ENCODE measurements around the gene COPA.

COPA gene

DNA sequence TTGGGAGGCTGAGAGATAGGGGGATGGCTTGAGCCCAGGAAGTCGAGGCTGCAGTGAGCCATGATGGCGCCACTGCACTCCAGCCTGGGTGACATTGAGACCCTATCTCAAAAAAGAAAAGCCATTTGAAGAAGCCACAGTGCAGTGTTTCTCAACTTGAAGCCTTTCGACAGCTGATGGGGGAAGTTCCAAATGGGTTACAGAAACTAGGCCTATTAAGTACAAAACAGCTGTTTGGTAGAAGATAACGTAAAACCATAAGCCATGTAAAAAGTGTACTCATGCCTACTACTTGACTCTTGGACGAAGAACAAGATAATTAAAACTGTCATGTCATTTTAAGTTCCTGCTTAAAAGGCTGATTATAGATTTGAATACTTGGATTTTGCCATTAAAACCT is 16.6 kb downstream of the COPA start:
- Histone ChIP-seq H3K9ac (ENCODE audit: insufficient read length, low read depth) (no peak overlapping the region), H3K4me3 (ENCODE audit: insufficient read length, low read depth) (no peak overlapping the region), H3K27me3 (ENCODE audit: insufficient read depth, insufficient read length) (no peaks in the 10 kb centered on the region), H3K4me1 (ENCODE audit: insufficient read depth, insufficient read length) (no peaks in the 10 kb centered on the region), H3K9me3 (ENCODE audit: insufficient read depth, low read length) (no peaks in the 10 kb centered on the region), H3K36me3 (ENCODE audit: insufficient read depth, insufficient read length, low read length) (peaks cover 96% of the 10 kb centered on the region)
- no peak for DNase-seq (ENCODE audit: low read depth, low spot score)
- TF ChIP-seq SUZ12 (IDR thresholded peaks at IDR 0.05; ENCODE audit: extremely low read depth, insufficient read depth, insufficient read length), result no peak
- no peak for TF ChIP-seq ZNF274 (IDR thresholded peaks at IDR 0.05; ENCODE audit: low read depth, low read length)
- TF ChIP-seq YY1 (IDR thresholded peaks at IDR 0.05; ENCODE audit: insufficient read depth, insufficient read length), result no peak

DNA sequence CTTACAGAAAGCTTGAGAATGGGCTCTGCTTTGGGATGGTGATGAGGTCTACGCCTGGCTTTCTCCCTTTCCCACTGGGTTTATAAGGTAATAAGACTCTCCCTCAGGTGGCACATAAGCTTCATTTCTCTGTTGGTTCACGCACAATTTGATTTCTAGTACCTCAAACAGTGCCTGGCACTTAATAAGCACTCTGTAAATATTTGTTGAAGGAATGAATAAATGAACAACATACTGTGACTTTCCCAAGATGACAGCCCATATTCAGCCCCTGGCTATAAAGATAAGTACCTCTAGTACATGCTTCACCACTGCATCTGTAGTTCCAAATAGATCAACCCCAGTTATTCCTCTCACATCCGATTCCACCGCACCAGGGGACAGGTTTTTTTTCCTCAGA is 17.8 kb downstream of the COPA start:
- H3K9me3 ChIP-seq (ENCODE audit: insufficient read depth, low read length), result no peaks in the 10 kb centered on the region
- H3K27me3 ChIP-seq (ENCODE audit: insufficient read depth, insufficient read length), result no peaks in the 10 kb centered on the region
- TF ChIP-seq ZNF274 (IDR thresholded peaks at IDR 0.05; ENCODE audit: low read depth, low read length) (no peak), SUZ12 (IDR thresholded peaks at IDR 0.05; ENCODE audit: extremely low read depth, insufficient read depth, insufficient read length) (no peak), YY1 (IDR thresholded peaks at IDR 0.05; ENCODE audit: insufficient read depth, insufficient read length) (no peak)
- H3K36me3 ChIP-seq (ENCODE audit: insufficient read depth, insufficient read length, low read length), result peaks cover 90% of the 10 kb centered on the region
- no peaks in the 10 kb centered on the region for H3K4me1 ChIP-seq (ENCODE audit: insufficient read depth, insufficient read length)
- no peak overlapping the region for H3K9ac ChIP-seq (ENCODE audit: insufficient read length, low read depth)
- DNase-seq (ENCODE audit: low read depth, low spot score), result no peak
- H3K4me3 ChIP-seq (ENCODE audit: insufficient read length, low read depth), result no peak overlapping the region

GRCh38 chr1:160322831-160323230 is 20.2 kb downstream of the COPA start:
- Histone ChIP-seq H3K9ac (ENCODE audit: insufficient read length, low read depth) (no peak overlapping the region), H3K27me3 (ENCODE audit: insufficient read depth, insufficient read length) (no peaks in the 10 kb centered on the region), H3K4me3 (ENCODE audit: insufficient read length, low read depth) (no peak overlapping the region), H3K4me1 (ENCODE audit: insufficient read depth, insufficient read length) (no peaks in the 10 kb centered on the region), H3K9me3 (ENCODE audit: insufficient read depth, low read length) (no peaks in the 10 kb centered on the region), H3K36me3 (ENCODE audit: insufficient read depth, insufficient read length, low read length) (peaks cover 88% of the 10 kb centered on the region)
- DNase-seq (ENCODE audit: low read depth, low spot score), result no peak
- TF ChIP-seq YY1 (IDR thresholded peaks at IDR 0.05; ENCODE audit: insufficient read depth, insufficient read length), result no peak
- no peak for TF ChIP-seq ZNF274 (IDR thresholded peaks at IDR 0.05; ENCODE audit: low read depth, low read length)
- TF ChIP-seq SUZ12 (IDR thresholded peaks at IDR 0.05; ENCODE audit: extremely low read depth, insufficient read depth, insufficient read length), result no peak

GRCh38 chr1:160315359-160315758 is 27.7 kb downstream of the COPA start:
- no peak overlapping the region for H3K4me3 ChIP-seq (ENCODE audit: insufficient read length, low read depth)
- TF ChIP-seq SUZ12 (IDR thresholded peaks at IDR 0.05; ENCODE audit: extremely low read depth, insufficient read depth, insufficient read length), result no peak
- no peak for TF ChIP-seq ZNF274 (IDR thresholded peaks at IDR 0.05; ENCODE audit: low read depth, low read length)
- TF ChIP-seq YY1 (IDR thresholded peaks at IDR 0.05; ENCODE audit: insufficient read depth, insufficient read length), result no peak

GRCh38 chr1:160309571-160309970 is 33.5 kb downstream of the COPA start:
- Histone ChIP-seq H3K27me3 (ENCODE audit: insufficient read depth, insufficient read length) (no peaks in the 10 kb centered on the region), H3K36me3 (ENCODE audit: insufficient read depth, insufficient read length, low read length) (peaks cover 92% of the 10 kb centered on the region), H3K4me1 (ENCODE audit: insufficient read depth, insufficient read length) (peaks cover 9% of the 10 kb centered on the region), H3K9ac (ENCODE audit: insufficient read length, low read depth) (no peak overlapping the region), H3K9me3 (ENCODE audit: insufficient read depth, low read length) (no peaks in the 10 kb centered on the region), H3K4me3 (ENCODE audit: insufficient read length, low read depth) (no peak overlapping the region)
- no peak for DNase-seq (ENCODE audit: low read depth, low spot score)
- TF ChIP-seq ZNF274 (IDR thresholded peaks at IDR 0.05; ENCODE audit: low read depth, low read length), result no peak
- no peak for TF ChIP-seq YY1 (IDR thresholded peaks at IDR 0.05; ENCODE audit: insufficient read depth, insufficient read length)
- no peak for TF ChIP-seq SUZ12 (IDR thresholded peaks at IDR 0.05; ENCODE audit: extremely low read depth, insufficient read depth, insufficient read length)

More at GRCh38 chr1:160315359-160315758, 27.7 kb downstream of the COPA start:
- no peak for DNase-seq (ENCODE audit: low read depth, low spot score)
- Histone ChIP-seq H3K27me3 (ENCODE audit: insufficient read depth, insufficient read length) (no peaks in the 10 kb centered on the region), H3K9ac (ENCODE audit: insufficient read length, low read depth) (no peak overlapping the region), H3K4me1 (ENCODE audit: insufficient read depth, insufficient read length) (no peaks in the 10 kb centered on the region), H3K9me3 (ENCODE audit: insufficient read depth, low read length) (peaks cover 5% of the 10 kb centered on the region; the same call in 1 of the 2 replicates), H3K36me3 (ENCODE audit: insufficient read depth, insufficient read length, low read length) (peaks cover 91% of the 10 kb centered on the region)

GRCh38 chr1:160309185-160309557 is 33.9 kb downstream of the COPA start:
- Histone ChIP-seq H3K9me3 (ENCODE audit: insufficient read depth, low read length) (no peaks in the 10 kb centered on the region), H3K36me3 (ENCODE audit: insufficient read depth, insufficient read length, low read length) (peaks cover 92% of the 10 kb centered on the region), H3K4me3 (ENCODE audit: insufficient read length, low read depth) (no peak overlapping the region), H3K4me1 (ENCODE audit: insufficient read depth, insufficient read length) (peaks cover 9% of the 10 kb centered on the region), H3K9ac (ENCODE audit: insufficient read length, low read depth) (no peak overlapping the region), H3K27me3 (ENCODE audit: insufficient read depth, insufficient read length) (no peaks in the 10 kb centered on the region)
- DNase-seq (ENCODE audit: low read depth, low spot score), result no peak
- no peak for TF ChIP-seq YY1 (IDR thresholded peaks at IDR 0.05; ENCODE audit: insufficient read depth, insufficient read length)
- no peak for TF ChIP-seq ZNF274 (IDR thresholded peaks at IDR 0.05; ENCODE audit: low read depth, low read length)
- no peak for TF ChIP-seq SUZ12 (IDR thresholded peaks at IDR 0.05; ENCODE audit: extremely low read depth, insufficient read depth, insufficient read length)

- DNase-seq (ENCODE audit: low read depth, low spot score), result no peak
- peaks cover 92% of the 10 kb centered on the region for H3K36me3 ChIP-seq (ENCODE audit: insufficient read depth, insufficient read length, low read length)
- H3K4me3 ChIP-seq (ENCODE audit: insufficient read length, low read depth), result no peak overlapping the region
- H3K9ac ChIP-seq (ENCODE audit: insufficient read length, low read depth), result no peak overlapping the region
- H3K27me3 ChIP-seq (ENCODE audit: insufficient read depth, insufficient read length), result no peaks in the 10 kb centered on the region
- H3K4me1 ChIP-seq (ENCODE audit: insufficient read depth, insufficient read length), result peaks cover 9% of the 10 kb centered on the region
- H3K9me3 ChIP-seq (ENCODE audit: insufficient read depth, low read length), result no peaks in the 10 kb centered on the region
- TF ChIP-seq SUZ12 (IDR thresholded peaks at IDR 0.05; ENCODE audit: extremely low read depth, insufficient read depth, insufficient read length), result no peak
- no peak for TF ChIP-seq YY1 (IDR thresholded peaks at IDR 0.05; ENCODE audit: insufficient read depth, insufficient read length)
- TF ChIP-seq ZNF274 (IDR thresholded peaks at IDR 0.05; ENCODE audit: low read depth, low read length), result no peak
These were observed 34.4 kb downstream of the COPA start for GRCh38 chr1:160308451-160309184.
